Testis (tissue), 2 donors: ENCODE results near the gene LMO4.

Experiments
- POLR2A ChIP-seq: fragments of 450-650 bp; IDR thresholded peaks from one replicate; pipeline ENCODE4 v1.6.1; 2017; ENCODE audit warnings: antibody characterized with exemption, mild to moderate bottlenecking, moderate library complexity
- TF ChIP-seq, protein P1 (sequence below), 3 experiments: fragments of 450-650 bp in 2 of 3; fragments of 200-600 bp in 1 of 3; sonication (generic) in 1 of 3; IDR thresholded peaks; one replicate each; pipeline ENCODE4 v1.5.1; 2016 to 2019; ENCODE audit warnings: antibody characterized with exemption in 3 of 3, mild to moderate bottlenecking in 2 of 3, moderate library complexity in 1 of 3

DNA sequence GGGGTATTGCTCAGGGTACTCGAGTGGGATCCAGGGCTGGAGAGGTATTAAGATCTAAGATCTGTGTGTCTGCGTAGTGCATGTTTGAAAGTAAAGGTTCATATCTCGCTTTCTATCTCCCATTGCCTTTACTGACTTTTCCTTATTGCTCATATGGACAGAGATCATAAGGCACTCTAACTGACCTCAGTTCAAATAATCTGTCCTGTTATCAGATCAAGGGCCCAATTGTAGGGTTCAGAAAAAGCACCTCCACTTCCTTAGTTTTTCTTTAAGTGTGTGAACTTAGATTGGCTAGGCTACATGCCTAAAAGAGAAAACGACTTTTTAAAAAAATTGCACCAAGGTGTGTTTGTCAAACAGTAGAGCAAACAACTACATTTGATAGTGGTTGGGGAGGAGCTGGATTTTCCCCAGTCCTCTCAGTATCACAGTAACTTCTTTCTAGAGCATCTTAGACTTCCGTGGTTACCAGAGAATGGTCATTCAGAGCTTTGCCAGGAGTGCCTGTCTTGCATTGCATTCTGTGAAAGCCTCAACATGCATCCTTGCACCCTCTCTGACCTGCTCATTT, 57.6 kb downstream of the LMO4 start:
- TF ChIP-seq, protein P1, sequence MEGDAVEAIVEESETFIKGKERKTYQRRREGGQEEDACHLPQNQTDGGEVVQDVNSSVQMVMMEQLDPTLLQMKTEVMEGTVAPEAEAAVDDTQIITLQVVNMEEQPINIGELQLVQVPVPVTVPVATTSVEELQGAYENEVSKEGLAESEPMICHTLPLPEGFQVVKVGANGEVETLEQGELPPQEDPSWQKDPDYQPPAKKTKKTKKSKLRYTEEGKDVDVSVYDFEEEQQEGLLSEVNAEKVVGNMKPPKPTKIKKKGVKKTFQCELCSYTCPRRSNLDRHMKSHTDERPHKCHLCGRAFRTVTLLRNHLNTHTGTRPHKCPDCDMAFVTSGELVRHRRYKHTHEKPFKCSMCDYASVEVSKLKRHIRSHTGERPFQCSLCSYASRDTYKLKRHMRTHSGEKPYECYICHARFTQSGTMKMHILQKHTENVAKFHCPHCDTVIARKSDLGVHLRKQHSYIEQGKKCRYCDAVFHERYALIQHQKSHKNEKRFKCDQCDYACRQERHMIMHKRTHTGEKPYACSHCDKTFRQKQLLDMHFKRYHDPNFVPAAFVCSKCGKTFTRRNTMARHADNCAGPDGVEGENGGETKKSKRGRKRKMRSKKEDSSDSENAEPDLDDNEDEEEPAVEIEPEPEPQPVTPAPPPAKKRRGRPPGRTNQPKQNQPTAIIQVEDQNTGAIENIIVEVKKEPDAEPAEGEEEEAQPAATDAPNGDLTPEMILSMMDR (IDR thresholded peaks at IDR 0.05): no peak
- no peak for TF ChIP-seq POLR2A
